GM10266 (cell line): ENCODE measurements around the gene SRPK2.

Experiments used
- DNase-seq: peaks from one replicate; pipeline ENCODE4 v3.0.0; 2012; ENCODE audit errors: extremely low spot score
- CTCF ChIP-seq: IDR thresholded peaks from 2 replicates; pipeline ENCODE4 v1.5.1; 2012; ENCODE audit warnings: mild to moderate bottlenecking, low read depth; ENCODE audit not compliant: control insufficient read depth, insufficient read depth; ENCODE audit errors: missing control alignments

SRPK2 gene

GRCh38 chr7:105249216-105249615, 139.5 kb downstream of the SRPK2 start:
- DNase-seq, result no peak
- TF ChIP-seq CTCF, result no peak

GRCh38 chr7:105246679-105247078, 142.0 kb downstream of the SRPK2 start:
- TF ChIP-seq CTCF, result no peak

GRCh38 chr7:105246256-105246655, 142.5 kb downstream of the SRPK2 start:
- TF ChIP-seq CTCF, result no peak
- no peak for DNase-seq

More at GRCh38 chr7:105246679-105247078, 142.0 kb downstream of the SRPK2 start:
- no peak for DNase-seq

- no peak for DNase-seq
These were observed 143.2 kb downstream of the SRPK2 start for GRCh38 chr7:105245398-105246114.

GRCh38 chr7:105244594-105244993, 144.1 kb downstream of the SRPK2 start:
- DNase-seq, result no peak
- no peak for TF ChIP-seq CTCF

More at GRCh38 chr7:105245398-105246114, 143.2 kb downstream of the SRPK2 start:
- TF ChIP-seq CTCF, result no peak

GRCh38 chr7:105241198-105241597, 147.5 kb downstream of the SRPK2 start:
- DNase-seq, result no peak
- TF ChIP-seq CTCF, result no peak

- no peak for DNase-seq
- no peak for TF ChIP-seq CTCF
These were observed 150.4 kb downstream of the SRPK2 start for GRCh38 chr7:105238198-105238765.
